Ishikawa (cell line): ENCODE data around the gene FLT1.

ENCODE experiments used
- CEBPB ChIP-seq: IDR thresholded peaks from 2 replicates; pipeline ENCODE4 v1.6.1; 2012
- CREB1 ChIP-seq: IDR thresholded peaks from 2 replicates; pipeline ENCODE4 v1.6.1; 2012; ENCODE audit warnings: low read depth
- EGR1 ChIP-seq: IDR thresholded peaks from 2 replicates; pipeline ENCODE4 v1.6.1; 2012
- EP300 ChIP-seq: IDR thresholded peaks from 2 replicates; pipeline ENCODE4 v1.6.1; 2012; ENCODE audit warnings: borderline replicate concordance
- FOXM1 ChIP-seq: IDR thresholded peaks from 2 replicates; pipeline ENCODE4 v1.6.1; 2012; ENCODE audit warnings: low read depth, borderline replicate concordance
- MAX ChIP-seq: IDR thresholded peaks from 2 replicates; pipeline ENCODE4 v1.6.1; 2012
- NFIC ChIP-seq: IDR thresholded peaks from 2 replicates; pipeline ENCODE4 v1.6.1; 2012
- RAD21 ChIP-seq: IDR thresholded peaks from 2 replicates; pipeline ENCODE4 v1.6.1; 2012; ENCODE audit warnings: low read depth
- REST ChIP-seq: IDR thresholded peaks from 2 replicates; pipeline ENCODE4 v1.6.1; 2012; ENCODE audit warnings: low read depth, mild to moderate bottlenecking
- TAF1 ChIP-seq: IDR thresholded peaks from 2 replicates; pipeline ENCODE4 v1.6.1; 2012; ENCODE audit warnings: low read depth, mild to moderate bottlenecking
- TCF12 ChIP-seq: IDR thresholded peaks from 2 replicates; pipeline ENCODE4 v1.6.1; 2012; ENCODE audit warnings: low read depth
- TEAD4 ChIP-seq: IDR thresholded peaks from 2 replicates; pipeline ENCODE4 v1.6.1; 2012
- USF1 ChIP-seq: IDR thresholded peaks from 2 replicates; pipeline ENCODE4 v1.6.1; 2012
- YY1 ChIP-seq: IDR thresholded peaks from 2 replicates; pipeline ENCODE4 v1.6.1; 2012; ENCODE audit warnings: low read depth
- ZBTB7A ChIP-seq: IDR thresholded peaks from 2 replicates; pipeline ENCODE4 v1.6.1; 2012; ENCODE audit warnings: low read depth

FLT1 gene

GRCh38 chr13:28250542-28250941 is 244.4 kb downstream of the FLT1 start:
- no peak for TF ChIP-seq REST
- no peak for TF ChIP-seq FOXM1
- TF ChIP-seq EP300: no peak
- TF ChIP-seq MAX: no peak
- no peak for TF ChIP-seq CREB1
- no peak for TF ChIP-seq TCF12
- no peak for TF ChIP-seq EGR1
- no peak for TF ChIP-seq USF1
- TF ChIP-seq RAD21: no peak
- no peak for TF ChIP-seq CEBPB
- no peak for TF ChIP-seq YY1
- TF ChIP-seq TAF1: no peak
- TF ChIP-seq TEAD4: no peak
- no peak for TF ChIP-seq NFIC
- TF ChIP-seq ZBTB7A: no peak
